Activated CD4-positive, alpha-beta T cell treated with anti-CD3 and anti-CD28 coated beads, Interleukin-2, amount 10 ng/mL, durations not matched to agents 7 days and 5 days (primary cell): ENCODE measurements around the gene FAM50A. TPM values are rescaled to one million over a fixed set of nuclear protein-coding genes. Genes with fewer than 3 reads are reported as not detected.

Experiments
- CTCF ChIA-PET: fragments of 350-600 bp; sonication (Branson Sonifier 250); formaldehyde crosslinking; loops from one replicate; lab custom pipeline; 2021; ENCODE audit warnings: antibody characterized with exemption; lab: Charles Lee
- POLR2A ChIA-PET: fragments of 350-600 bp; sonication (Branson Sonifier 250); formaldehyde crosslinking; loops from one replicate; lab custom pipeline; 2021; ENCODE audit warnings: antibody characterized with exemption; lab: Charles Lee
- DNase-seq: peaks from one replicate; pipeline ENCODE4 v3.0.0-alpha.2; 2020
- H3K27ac Mint-ChIP-seq: one replicate; pipeline ENCODE4 v1.8.0; 2021; ENCODE audit warnings: mild to moderate bottlenecking, moderate library complexity, mixed read lengths
- H3K27me3 Mint-ChIP-seq: one replicate; pipeline ENCODE4 v1.8.0; 2021; ENCODE audit warnings: mixed read lengths
- H3K36me3 Mint-ChIP-seq: one replicate; pipeline ENCODE4 v1.8.0; 2021; ENCODE audit warnings: low read depth, mixed read lengths
- H3K4me1 Mint-ChIP-seq: one replicate; pipeline ENCODE4 v1.8.0; 2021; ENCODE audit warnings: mixed read lengths
- H3K4me3 Mint-ChIP-seq: one replicate; pipeline ENCODE4 v1.8.0; 2021; ENCODE audit warnings: mild to moderate bottlenecking, moderate library complexity, mixed read lengths
- H3K9me3 Mint-ChIP-seq: one replicate; pipeline ENCODE4 v1.8.0; 2021; ENCODE audit warnings: mixed read lengths
- total RNA-seq, 2 experiments: library from RNA; stranded (reverse); gene quantifications; one replicate each; pipeline ENCODE4 v1.2.3, GENCODE V29; 2021

Gene FAM50A
- total RNA-seq, 2 experiments from 2014 or later: 54.3 to 66.9 TPM

DNA sequence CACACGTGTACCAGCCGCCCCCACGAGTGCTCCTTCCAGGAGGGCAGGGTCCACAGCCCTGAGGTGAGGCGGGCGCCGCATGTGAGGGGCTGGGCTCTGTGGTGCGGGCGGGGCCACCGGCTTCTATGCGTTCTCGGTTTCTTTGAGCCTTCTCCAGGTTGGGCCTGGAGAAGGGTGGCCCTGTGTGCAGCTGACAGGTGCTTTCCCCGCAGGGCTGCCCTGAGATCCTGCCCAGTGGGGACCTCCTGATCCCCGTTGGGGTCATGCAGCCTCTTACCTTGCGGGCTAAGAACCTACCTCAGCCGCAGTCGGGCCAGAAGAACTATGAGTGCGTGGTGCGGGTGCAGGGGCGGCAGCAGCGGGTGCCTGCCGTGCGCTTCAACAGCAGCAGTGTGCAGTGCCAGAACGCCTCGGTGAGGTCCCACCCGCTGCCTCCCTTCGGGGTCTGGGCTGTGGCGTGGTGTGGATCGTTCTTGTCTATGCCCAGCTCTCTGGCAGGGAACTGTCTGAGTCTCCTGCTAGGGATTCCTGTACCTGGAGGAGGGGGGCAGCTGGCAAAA, 20.9 kb downstream of the FAM50A start:
- no peaks in the 10 kb centered on the region for H3K27me3 Mint-ChIP-seq
- H3K4me3 Mint-ChIP-seq: no peak overlapping the region
- no peaks in the 10 kb centered on the region for H3K4me1 Mint-ChIP-seq
- ChIA-PET CTCF (interaction anchor here (0.9 to 1.2 kb wide), 3 partner anchors 20 to 27 kb away, joined by 3 read pairs; partner anchors contain the start of gene UBL4A), POLR2A (no interaction called here)
- H3K36me3 Mint-ChIP-seq: no peaks in the 10 kb centered on the region
- H3K27ac Mint-ChIP-seq: no peak overlapping the region
- DNase-seq: no peak
- H3K9me3 Mint-ChIP-seq: no peaks in the 10 kb centered on the region

DNA sequence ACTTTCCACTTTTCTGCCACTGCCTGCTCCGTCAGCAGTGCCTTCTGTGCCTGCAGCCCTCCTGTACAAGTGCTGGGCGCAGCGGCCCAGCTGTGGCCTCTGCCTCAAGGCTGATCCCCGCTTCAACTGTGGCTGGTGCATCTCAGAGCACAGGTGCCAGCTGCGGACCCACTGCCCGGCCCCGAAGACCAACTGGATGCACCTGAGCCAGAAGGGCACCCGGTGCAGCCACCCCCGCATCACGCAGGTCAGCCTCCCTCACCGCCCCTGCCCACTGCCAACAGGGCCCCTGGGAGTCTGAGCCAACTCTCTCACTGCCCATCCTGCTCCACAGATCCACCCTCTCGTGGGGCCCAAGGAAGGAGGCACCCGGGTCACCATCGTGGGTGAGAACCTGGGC, 21.7 kb downstream of the FAM50A start:
- DNase-seq: no peak
- no peaks in the 10 kb centered on the region for H3K9me3 Mint-ChIP-seq
- H3K27me3 Mint-ChIP-seq: no peaks in the 10 kb centered on the region
- CTCF ChIA-PET: interaction anchor here (0.9 to 1.2 kb wide), 3 partner anchors 19 to 26 kb away, joined by 3 read pairs; partner anchors contain the start of gene UBL4A
- POLR2A ChIA-PET: no interaction called here
- no peak overlapping the region for H3K4me3 Mint-ChIP-seq
- H3K4me1 Mint-ChIP-seq: no peaks in the 10 kb centered on the region
- H3K27ac Mint-ChIP-seq: no peak overlapping the region
- H3K36me3 Mint-ChIP-seq: no peaks in the 10 kb centered on the region

DNA sequence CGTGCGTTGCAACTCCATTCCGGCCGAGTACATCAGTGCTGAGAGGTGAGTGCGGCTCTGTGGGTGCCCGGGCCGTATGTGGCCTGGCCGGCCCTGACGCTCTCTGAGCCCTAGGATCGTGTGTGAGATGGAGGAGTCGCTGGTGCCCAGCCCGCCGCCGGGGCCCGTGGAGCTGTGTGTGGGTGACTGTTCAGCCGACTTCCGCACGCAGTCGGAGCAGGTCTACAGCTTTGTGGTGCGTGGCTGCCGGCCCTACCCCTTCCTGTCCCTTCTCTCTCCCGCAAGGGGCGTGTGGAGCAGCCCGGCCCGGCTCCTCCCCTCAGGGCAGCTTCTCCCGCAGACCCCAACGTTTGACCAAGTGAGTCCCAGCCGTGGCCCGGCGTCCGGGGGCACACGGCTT, 22.1 kb downstream of the FAM50A start:
- CTCF ChIA-PET: interaction anchor here (1.2 kb wide), 1 partner anchor 21 kb away, joined by 3 read pairs; the partner anchor contains the start of gene UBL4A
- DNase-seq: no peak
- no peak overlapping the region for H3K4me3 Mint-ChIP-seq
- H3K36me3 Mint-ChIP-seq: no peaks in the 10 kb centered on the region
- H3K9me3 Mint-ChIP-seq: no peaks in the 10 kb centered on the region
- H3K27ac Mint-ChIP-seq: no peak overlapping the region
- POLR2A ChIA-PET: no interaction called here
- H3K27me3 Mint-ChIP-seq: no peaks in the 10 kb centered on the region
- no peaks in the 10 kb centered on the region for H3K4me1 Mint-ChIP-seq

DNA sequence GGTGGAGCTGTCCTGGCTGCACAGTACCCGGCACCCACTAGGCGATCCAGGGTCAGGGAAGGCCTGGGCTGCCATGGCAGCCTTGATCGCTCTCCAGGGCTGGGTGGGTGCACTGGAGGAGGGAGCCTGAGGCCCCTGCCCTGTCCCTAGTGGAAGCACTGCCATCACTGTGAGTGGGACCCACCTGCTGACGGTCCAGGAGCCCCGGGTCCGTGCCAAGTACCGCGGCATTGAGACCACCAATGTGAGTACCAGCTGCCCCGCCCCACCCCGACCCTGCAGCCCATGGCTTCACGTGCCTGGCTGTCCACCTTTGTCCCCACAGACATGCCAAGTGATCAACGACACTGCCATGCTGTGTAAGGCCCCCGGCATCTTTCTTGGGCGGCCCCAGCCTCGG, 23.0 kb downstream of the FAM50A start:
- H3K9me3 Mint-ChIP-seq: no peaks in the 10 kb centered on the region
- ChIA-PET CTCF (interaction anchor here (0.6 kb wide), 1 partner anchor 26 kb away, joined by 3 read pairs; no protein-coding TSS in a partner anchor), POLR2A (no interaction called here)
- H3K4me1 Mint-ChIP-seq: no peaks in the 10 kb centered on the region
- no peak overlapping the region for H3K4me3 Mint-ChIP-seq
- no peak overlapping the region for H3K27ac Mint-ChIP-seq
- no peaks in the 10 kb centered on the region for H3K27me3 Mint-ChIP-seq
- no peaks in the 10 kb centered on the region for H3K36me3 Mint-ChIP-seq
- DNase-seq: no peak

DNA sequence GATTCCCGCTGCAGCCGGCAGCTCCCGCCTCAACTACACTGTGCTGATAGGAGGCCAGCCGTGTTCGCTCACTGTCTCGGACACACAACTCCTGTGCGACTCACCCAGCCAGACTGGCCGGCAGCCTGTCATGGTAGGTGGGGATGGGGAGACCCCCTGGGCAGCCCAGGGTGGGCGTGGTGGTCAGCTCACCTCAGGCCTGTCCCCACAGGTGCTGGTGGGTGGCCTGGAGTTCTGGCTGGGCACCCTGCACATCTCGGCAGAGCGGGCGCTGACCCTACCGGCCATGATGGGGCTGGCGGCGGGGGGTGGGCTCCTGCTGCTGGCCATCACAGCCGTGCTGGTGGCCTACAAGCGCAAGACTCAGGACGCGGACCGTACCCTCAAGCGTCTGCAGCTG, 23.6 kb downstream of the FAM50A start:
- CTCF ChIA-PET: no interaction called here
- POLR2A ChIA-PET: no interaction called here
- DNase-seq: no peak
- no peaks in the 10 kb centered on the region for H3K9me3 Mint-ChIP-seq
- no peaks in the 10 kb centered on the region for H3K27me3 Mint-ChIP-seq
- no peaks in the 10 kb centered on the region for H3K4me1 Mint-ChIP-seq
- no peak overlapping the region for H3K4me3 Mint-ChIP-seq
- H3K36me3 Mint-ChIP-seq: no peaks in the 10 kb centered on the region
- H3K27ac Mint-ChIP-seq: no peak overlapping the region

DNA sequence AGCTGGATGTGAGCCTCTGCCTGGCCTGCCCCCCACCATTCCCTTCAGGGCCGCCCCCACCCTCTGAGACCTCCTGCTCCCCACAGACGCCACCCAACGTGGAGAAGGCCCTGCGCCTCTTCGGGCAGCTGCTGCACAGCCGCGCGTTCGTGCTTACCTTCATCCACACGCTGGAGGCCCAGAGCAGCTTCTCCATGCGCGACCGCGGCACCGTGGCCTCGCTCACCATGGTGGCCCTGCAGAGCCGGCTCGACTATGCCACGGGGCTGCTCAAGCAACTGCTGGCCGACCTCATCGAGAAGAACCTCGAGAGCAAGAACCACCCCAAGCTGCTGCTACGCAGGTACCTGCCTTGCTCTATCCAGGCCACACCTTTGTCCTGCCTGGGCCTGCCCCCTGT, 24.3 kb downstream of the FAM50A start:
- H3K4me1 Mint-ChIP-seq: no peaks in the 10 kb centered on the region

DNA sequence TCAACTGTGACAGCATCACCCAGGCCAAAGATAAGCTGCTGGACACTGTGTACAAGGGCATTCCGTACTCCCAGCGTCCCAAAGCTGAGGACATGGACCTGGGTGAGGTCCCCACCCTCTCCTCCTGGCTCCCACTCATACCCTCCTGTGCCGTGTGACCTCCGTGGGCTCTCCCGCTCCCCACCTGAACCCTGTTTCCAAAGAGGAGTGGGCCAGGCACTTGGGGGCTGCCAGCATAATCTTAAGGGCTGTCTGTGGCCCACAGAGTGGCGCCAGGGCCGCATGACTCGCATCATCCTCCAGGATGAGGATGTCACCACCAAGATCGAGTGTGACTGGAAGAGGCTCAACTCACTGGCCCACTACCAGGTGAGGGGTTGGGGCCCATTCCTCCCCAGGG, 25.2 kb downstream of the FAM50A start:
- Mint-ChIP-seq H3K9me3 (no peaks in the 10 kb centered on the region), H3K4me3 (no peak overlapping the region), H3K4me1 (no peaks in the 10 kb centered on the region), H3K27ac (no peak overlapping the region), H3K36me3 (no peaks in the 10 kb centered on the region), H3K27me3 (no peaks in the 10 kb centered on the region)
- ChIA-PET POLR2A (no interaction called here), CTCF (interaction anchor here (0.6 kb wide), 1 partner anchor 42 kb away, joined by 3 read pairs; no protein-coding TSS in a partner anchor)
- no peak for DNase-seq

More for the DNA sequence above, 24.3 kb downstream of the FAM50A start:
- CTCF ChIA-PET: interaction anchor here (0.6 kb wide), 1 partner anchor 574 kb away, joined by 3 read pairs; no protein-coding TSS in a partner anchor
- no peak for DNase-seq
- POLR2A ChIA-PET: no interaction called here
- no peaks in the 10 kb centered on the region for H3K27me3 Mint-ChIP-seq
- H3K9me3 Mint-ChIP-seq: no peaks in the 10 kb centered on the region
- H3K36me3 Mint-ChIP-seq: no peaks in the 10 kb centered on the region
- H3K4me3 Mint-ChIP-seq: no peak overlapping the region
- no peak overlapping the region for H3K27ac Mint-ChIP-seq

DNA sequence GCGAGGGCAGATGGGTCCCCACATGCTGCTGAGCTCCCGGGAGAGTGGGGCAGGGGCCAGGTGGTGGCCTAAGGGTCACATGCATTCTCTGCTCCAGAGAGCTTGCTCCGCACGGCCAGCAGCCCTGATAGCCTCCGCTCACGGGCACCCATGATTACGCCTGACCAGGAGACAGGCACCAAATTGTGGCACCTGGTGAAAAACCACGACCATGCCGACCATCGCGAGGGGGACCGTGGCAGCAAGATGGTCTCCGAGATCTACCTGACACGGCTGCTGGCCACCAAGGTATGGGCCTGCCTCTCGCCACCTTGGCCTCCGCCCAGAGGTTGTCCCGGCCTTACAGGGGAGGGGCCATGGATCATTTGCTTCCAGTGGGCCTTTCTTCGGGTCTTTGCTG, 25.9 kb downstream of the FAM50A start:
- Mint-ChIP-seq H3K4me3 (no peak overlapping the region), H3K36me3 (no peaks in the 10 kb centered on the region), H3K9me3 (no peaks in the 10 kb centered on the region), H3K27me3 (no peaks in the 10 kb centered on the region), H3K4me1 (no peaks in the 10 kb centered on the region), H3K27ac (no peak overlapping the region)
- ChIA-PET POLR2A (no interaction called here), CTCF (no interaction called here)
- DNase-seq: no peak

DNA sequence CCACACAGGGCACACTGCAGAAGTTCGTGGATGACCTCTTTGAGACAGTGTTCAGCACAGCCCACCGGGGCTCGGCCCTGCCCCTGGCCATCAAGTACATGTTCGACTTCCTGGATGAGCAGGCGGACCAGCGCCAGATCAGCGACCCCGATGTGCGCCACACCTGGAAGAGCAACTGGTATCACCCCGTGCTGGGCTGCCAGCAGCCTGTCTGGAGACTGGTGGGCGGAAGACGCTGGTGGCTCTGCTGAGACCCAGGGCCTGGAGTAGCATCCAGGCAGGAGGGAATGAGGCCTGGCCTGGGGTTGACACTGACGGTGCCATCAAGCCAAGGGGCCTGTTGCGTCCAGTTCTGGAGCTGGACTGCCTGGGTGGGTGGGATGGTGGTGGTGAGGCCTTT, 26.5 kb downstream of the FAM50A start:
- peaks cover 2% of the 10 kb centered on the region for H3K4me1 Mint-ChIP-seq
- no peaks in the 10 kb centered on the region for H3K27me3 Mint-ChIP-seq
- no peak for DNase-seq
- H3K36me3 Mint-ChIP-seq: peaks cover under 1% of the 10 kb centered on the region
- CTCF ChIA-PET: no interaction called here
- H3K4me3 Mint-ChIP-seq: no peak overlapping the region
- no peak overlapping the region for H3K27ac Mint-ChIP-seq
- H3K9me3 Mint-ChIP-seq: no peaks in the 10 kb centered on the region
- POLR2A ChIA-PET: no interaction called here

DNA sequence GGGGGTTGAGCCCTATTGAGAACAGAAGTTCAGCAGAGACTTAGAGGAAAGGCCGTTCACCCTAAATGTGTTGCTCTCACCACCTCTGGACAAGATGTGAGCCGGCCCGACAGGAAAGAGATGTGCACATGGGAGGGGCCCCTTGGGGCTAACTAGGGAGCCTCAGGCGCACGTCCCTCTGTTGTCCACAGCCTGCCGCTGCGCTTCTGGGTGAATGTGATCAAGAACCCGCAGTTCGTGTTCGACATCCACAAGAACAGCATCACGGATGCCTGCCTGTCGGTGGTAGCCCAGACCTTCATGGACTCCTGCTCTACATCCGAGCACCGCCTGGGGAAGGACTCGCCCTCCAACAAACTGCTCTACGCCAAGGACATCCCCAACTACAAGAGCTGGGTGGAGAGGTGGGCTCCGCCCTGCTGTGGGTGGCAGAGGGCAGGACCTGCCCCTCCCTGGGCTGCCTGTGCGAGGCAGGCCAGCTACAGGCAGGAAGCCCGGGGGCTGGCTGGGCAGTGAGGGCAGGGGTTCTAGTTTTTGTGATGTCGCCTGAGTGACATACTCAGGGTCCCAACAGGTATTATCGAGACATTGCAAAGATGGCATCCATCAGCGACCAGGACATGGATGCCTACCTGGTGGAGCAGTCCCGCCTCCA, 27.1 kb downstream of the FAM50A start:
- DNase-seq: no peak
- Mint-ChIP-seq H3K27me3 (no peaks in the 10 kb centered on the region), H3K9me3 (no peaks in the 10 kb centered on the region), H3K36me3 (peaks cover 2% of the 10 kb centered on the region), H3K27ac (no peak overlapping the region), H3K4me3 (no peak overlapping the region), H3K4me1 (peaks cover 5% of the 10 kb centered on the region)
- ChIA-PET CTCF (interaction anchor here (1.2 kb wide), 1 partner anchor 56 kb away, joined by 3 read pairs; no protein-coding TSS in a partner anchor), POLR2A (no interaction called here)

DNA sequence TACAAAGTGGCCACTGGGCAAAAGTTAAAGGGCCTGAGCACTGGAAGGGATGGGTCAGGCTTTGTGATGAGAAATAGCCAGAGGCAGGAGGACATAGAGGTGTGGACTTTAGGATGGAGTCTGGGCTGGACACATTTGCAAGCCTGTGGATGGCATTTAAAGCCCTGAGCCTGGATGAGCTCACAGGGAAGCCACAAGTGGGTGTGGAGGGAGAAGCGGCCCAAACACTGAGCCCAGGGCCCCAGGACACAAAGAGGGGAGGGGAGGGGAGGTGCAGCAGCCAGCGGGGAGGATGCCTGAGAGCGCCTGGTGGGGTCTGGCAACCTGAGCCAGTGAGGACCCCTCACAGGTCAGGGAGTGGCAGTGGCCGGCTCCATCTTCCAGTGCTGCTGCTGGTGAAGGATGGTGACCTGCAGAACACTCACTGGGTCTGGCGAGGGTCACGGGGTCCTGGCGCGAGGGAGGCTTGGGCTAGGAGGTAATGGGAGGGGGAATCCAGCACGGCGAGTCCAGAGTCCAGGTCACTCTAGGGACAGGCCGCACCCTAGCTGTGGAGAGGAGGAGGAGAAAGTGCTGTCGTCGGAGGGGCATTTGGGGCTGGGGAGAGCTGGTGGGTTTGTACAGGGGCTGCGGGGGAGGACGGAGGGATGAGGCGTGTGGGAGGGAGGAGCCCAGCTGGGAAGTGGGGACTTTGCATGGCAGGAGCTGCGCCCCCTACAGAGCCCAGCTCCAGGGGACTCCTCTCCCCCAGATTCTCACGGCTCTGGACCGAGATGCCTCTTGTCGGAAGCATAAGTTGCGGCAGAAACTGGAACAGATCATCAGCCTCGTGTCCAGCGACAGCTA, 28.1 kb downstream of the FAM50A start:
- H3K36me3 Mint-ChIP-seq: peaks cover 2% of the 10 kb centered on the region
- H3K4me1 Mint-ChIP-seq: peaks cover 12% of the 10 kb centered on the region
- H3K27me3 Mint-ChIP-seq: no peaks in the 10 kb centered on the region
- H3K9me3 Mint-ChIP-seq: no peaks in the 10 kb centered on the region
- no peak for DNase-seq
- no peak overlapping the region for H3K27ac Mint-ChIP-seq
- H3K4me3 Mint-ChIP-seq: no peak overlapping the region
- CTCF ChIA-PET: interaction anchor here (1.2 kb wide), 2 partner anchors 22 to 55 kb away, joined by 3 read pairs; no protein-coding TSS in a partner anchor
- POLR2A ChIA-PET: no interaction called here

DNA sequence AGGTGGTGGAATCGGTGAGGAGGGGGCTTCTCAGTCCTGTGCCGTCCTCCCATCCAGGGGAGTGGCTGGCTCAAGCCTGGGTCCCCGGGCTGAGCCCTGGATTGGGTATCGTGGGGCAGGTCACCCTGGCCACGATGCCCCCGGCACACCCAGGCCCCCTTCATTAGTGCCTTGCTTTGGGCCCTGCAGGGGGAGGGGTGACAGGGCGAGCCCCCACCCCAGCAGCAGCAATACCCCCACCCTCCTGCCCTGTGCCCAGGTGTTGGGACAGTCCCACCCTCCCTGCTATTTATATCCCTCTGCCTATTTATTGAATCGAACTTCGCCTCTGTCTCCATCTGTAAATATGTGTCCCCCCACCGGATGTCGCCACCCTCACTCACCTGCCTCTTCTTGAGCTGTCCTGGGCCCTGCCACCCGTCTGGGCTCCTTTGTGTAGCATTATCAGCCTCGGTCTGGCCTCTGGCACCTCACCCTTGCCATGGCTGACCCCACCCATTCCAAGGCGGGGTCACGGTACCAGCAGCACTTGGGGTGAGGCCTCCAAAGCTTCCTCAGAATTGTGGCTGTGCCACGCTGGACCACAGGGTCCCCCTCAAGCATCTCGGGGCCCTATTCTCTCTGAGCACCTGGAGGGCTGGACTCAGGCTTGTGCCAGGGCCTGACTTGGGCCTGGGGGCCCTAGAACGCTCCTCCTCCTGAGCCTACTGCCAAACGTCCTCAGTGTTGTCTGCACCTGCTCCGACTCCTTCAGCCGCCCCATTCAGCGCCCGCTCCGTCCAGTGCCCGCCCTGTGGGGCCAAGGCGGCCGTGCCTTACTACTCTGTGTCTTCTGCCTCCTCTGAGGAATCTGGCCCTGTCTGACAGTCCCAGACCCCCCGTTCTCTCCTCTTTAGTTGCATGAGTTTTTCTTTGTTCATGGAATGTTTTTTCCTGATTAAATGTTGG, 29.0 kb downstream of the FAM50A start:
- peaks cover 2% of the 10 kb centered on the region for H3K36me3 Mint-ChIP-seq
- no peaks in the 10 kb centered on the region for H3K9me3 Mint-ChIP-seq
- POLR2A ChIA-PET: no interaction called here
- no peaks in the 10 kb centered on the region for H3K27me3 Mint-ChIP-seq
- CTCF ChIA-PET: interaction anchor here (1.2 kb wide), 1 partner anchor 23 kb away, joined by 3 read pairs; no protein-coding TSS in a partner anchor
- H3K4me1 Mint-ChIP-seq: peaks cover 20% of the 10 kb centered on the region
- no peak overlapping the region for H3K27ac Mint-ChIP-seq
- H3K4me3 Mint-ChIP-seq: no peak overlapping the region
- no peak for DNase-seq
